Lower lobe of right lung (tissue), 2 donors: ENCODE measurements around the gene LMO4. TPM values are rescaled to one million over a fixed set of nuclear protein-coding genes. Genes with fewer than 3 reads are reported as not detected.

ENCODE experiments used
- ATAC-seq, 2 donors: fragments of 200-7000 bp; cut with Tn5 transposase; one replicate each; pipeline ENCODE4 v1.9.1; 2020 to 2022; ENCODE audit warnings: mild to moderate bottlenecking in 2 of 2, moderate library complexity in 2 of 2
- DNase-seq: peaks from one replicate; pipeline ENCODE4 v3.0.0-alpha.2; 2020
- H3K27ac ChIP-seq: fragments of 200-600 bp; one replicate; pipeline ENCODE4 v1.8.0; 2022
- H3K27me3 ChIP-seq: fragments of 200-600 bp; one replicate; pipeline ENCODE4 v1.8.0; 2022; ENCODE audit warnings: low read depth
- H3K36me3 ChIP-seq: fragments of 200-600 bp; one replicate; pipeline ENCODE4 v1.8.0; 2022; ENCODE audit warnings: mild to moderate bottlenecking
- H3K4me1 ChIP-seq: fragments of 200-600 bp; one replicate; pipeline ENCODE4 v1.8.0; 2022
- H3K4me3 ChIP-seq: fragments of 200-600 bp; one replicate; pipeline ENCODE4 v1.8.0; 2022; ENCODE audit warnings: mild to moderate bottlenecking
- H3K9me3 ChIP-seq: fragments of 200-600 bp; one replicate; pipeline ENCODE4 v1.8.0; 2022
- intact Hi-C: fragments of 100-400 bp; cut with DNase I; formaldehyde crosslinking; loops from one replicate; pipeline ENCODE4 v1.11.0; 2022
- total RNA-seq: library from RNA; stranded (reverse); fragmentation: NEBNext Ultra II Directional; extraction: Animal tissue kit (Norgen Biotek cat#: 25700); gene quantifications from one replicate; pipeline ENCODE4 v1.2.1, GENCODE V29; 2021
- TF ChIP-seq, protein P1 (sequence below): fragments of 200-600 bp; IDR thresholded peaks from one replicate; pipeline ENCODE4 v1.8.0; 2022; ENCODE audit warnings: antibody characterized with exemption, mild to moderate bottlenecking
- donor health status: DM: no; HTN: yes; CAD: no; lungs with severe emphysema.

Gene LMO4
- total RNA-seq, 1 donor from 2014 or later: 53.0 TPM

DNA sequence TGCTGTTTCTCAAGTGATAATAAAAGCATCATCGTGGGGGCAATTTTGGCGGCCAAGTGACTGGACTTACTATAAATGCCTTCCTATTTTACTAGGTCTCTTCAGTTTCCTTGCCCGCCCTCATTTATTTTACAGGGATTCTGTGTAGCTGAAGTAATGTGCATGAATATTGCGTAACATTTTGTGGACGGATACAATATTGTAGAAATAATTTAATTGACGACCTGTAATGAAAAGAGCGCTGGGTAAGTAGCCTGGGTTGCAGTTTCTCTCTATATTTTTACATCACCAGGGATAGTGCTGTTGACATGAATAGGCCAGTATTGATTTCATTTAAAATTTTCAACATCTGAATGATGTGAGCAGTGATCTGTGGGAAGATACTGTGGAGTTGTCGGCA is 28.1 kb upstream of the LMO4 start:
- no peak overlapping the region for H3K27ac ChIP-seq
- no peaks in the 10 kb centered on the region for H3K4me1 ChIP-seq
- TF ChIP-seq, protein P1, sequence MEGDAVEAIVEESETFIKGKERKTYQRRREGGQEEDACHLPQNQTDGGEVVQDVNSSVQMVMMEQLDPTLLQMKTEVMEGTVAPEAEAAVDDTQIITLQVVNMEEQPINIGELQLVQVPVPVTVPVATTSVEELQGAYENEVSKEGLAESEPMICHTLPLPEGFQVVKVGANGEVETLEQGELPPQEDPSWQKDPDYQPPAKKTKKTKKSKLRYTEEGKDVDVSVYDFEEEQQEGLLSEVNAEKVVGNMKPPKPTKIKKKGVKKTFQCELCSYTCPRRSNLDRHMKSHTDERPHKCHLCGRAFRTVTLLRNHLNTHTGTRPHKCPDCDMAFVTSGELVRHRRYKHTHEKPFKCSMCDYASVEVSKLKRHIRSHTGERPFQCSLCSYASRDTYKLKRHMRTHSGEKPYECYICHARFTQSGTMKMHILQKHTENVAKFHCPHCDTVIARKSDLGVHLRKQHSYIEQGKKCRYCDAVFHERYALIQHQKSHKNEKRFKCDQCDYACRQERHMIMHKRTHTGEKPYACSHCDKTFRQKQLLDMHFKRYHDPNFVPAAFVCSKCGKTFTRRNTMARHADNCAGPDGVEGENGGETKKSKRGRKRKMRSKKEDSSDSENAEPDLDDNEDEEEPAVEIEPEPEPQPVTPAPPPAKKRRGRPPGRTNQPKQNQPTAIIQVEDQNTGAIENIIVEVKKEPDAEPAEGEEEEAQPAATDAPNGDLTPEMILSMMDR: no peak
- no peaks in the 10 kb centered on the region for H3K36me3 ChIP-seq
- no peaks in the 10 kb centered on the region for H3K27me3 ChIP-seq
- ATAC-seq: no peak
- no peak overlapping the region for H3K4me3 ChIP-seq
- DNase-seq: no peak
- no peaks in the 10 kb centered on the region for H3K9me3 ChIP-seq
- intact Hi-C loops: no loop called here

DNA sequence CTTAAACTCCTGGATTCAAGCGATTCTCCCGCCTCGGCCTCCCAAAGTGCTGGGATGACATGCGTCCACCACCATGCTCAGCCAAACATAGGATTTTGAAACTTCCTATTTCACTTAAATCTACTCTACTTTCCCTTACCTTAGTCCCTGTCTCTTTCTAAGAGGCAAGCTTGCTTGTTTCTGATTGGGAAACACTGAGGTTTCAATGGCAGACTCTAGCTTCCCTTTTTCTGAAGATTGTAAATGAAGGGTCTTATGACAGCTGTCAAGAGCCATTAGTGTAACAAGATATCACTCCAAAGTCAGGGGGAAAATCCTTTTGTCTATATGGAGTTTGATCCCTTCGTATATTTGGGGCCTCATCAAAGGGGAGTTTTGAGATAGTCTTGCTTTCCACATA is 23.5 kb upstream of the LMO4 start:
- intact Hi-C loops: no loop called here
- TF ChIP-seq, protein P1: no peak
- ATAC-seq (no peak), DNase-seq (no peak)
- no peak overlapping the region for H3K27ac ChIP-seq
- no peaks in the 10 kb centered on the region for H3K9me3 ChIP-seq
- no peaks in the 10 kb centered on the region for H3K4me1 ChIP-seq
- no peaks in the 10 kb centered on the region for H3K27me3 ChIP-seq
- no peak overlapping the region for H3K4me3 ChIP-seq
- no peaks in the 10 kb centered on the region for H3K36me3 ChIP-seq

DNA sequence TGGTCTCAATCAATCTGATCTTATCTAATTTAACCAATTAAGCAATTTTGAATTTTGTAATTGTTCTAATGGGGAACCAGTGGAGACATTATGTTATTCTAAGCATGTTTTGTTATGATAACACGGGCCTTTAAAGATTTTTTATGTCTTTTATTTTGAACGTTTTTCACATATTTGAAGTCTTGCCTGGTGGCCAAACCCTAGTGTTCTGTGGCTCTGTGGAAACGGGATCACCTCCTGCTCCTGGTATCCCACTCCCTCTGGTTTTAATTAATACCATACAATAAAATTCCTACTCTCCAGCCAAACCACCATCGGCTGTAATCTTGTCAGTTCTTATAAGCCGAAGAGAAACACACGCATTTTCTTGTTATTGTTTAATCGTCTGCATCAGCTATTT is 22.9 kb upstream of the LMO4 start:
- no peak overlapping the region for H3K4me3 ChIP-seq
- DNase-seq (no peak), ATAC-seq (no peak)
- no peaks in the 10 kb centered on the region for H3K27me3 ChIP-seq
- TF ChIP-seq, protein P1: no peak
- H3K9me3 ChIP-seq: no peaks in the 10 kb centered on the region
- no peaks in the 10 kb centered on the region for H3K36me3 ChIP-seq
- intact Hi-C loops: no loop called here
- H3K4me1 ChIP-seq: no peaks in the 10 kb centered on the region
- H3K27ac ChIP-seq: no peak overlapping the region

DNA sequence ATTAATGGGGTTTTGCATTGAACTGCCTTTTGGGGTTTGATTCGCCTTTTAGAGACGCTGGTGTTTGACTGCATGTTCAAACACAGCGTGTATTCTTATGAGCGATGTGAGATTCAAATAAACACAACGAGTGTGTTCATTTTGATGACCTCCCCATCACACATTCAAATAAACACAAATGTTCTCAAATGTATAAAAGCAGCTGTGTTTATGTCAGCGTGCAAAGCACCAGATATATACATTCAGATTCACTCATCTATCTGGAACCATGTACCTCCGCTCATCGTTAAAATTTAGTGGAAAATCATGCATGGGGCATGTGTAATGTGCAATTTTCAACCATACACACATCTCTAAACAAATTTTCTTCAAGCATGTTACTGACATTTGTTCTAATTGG is 21.4 kb upstream of the LMO4 start:
- TF ChIP-seq, protein P1: no peak
- no peaks in the 10 kb centered on the region for H3K9me3 ChIP-seq
- no peaks in the 10 kb centered on the region for H3K27me3 ChIP-seq
- H3K36me3 ChIP-seq: no peaks in the 10 kb centered on the region
- no peak overlapping the region for H3K4me3 ChIP-seq
- no peak for ATAC-seq
- H3K4me1 ChIP-seq: no peaks in the 10 kb centered on the region
- no peak for DNase-seq
- intact Hi-C loops: no loop called here
- no peak overlapping the region for H3K27ac ChIP-seq

DNA sequence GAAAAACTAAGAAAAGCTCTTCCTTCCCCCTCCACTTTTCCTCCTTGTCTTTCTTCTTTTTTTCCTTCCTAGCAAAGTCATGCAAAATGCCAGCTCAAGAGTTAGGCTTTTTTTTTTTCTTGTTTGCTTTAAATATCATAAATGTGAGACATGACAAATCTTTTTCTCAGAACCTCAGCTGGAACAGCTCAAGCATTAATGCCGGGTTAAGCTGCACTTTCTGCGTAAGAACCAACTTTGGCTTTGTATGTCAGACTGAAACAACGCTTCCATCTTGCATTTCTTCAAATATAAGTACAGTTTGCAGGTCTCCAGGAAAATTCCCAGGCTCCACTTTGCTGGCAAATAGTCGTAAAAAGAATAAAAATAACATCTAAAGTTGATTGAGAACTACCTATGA is 20.7 kb upstream of the LMO4 start:
- no peak for DNase-seq
- TF ChIP-seq, protein P1: no peak
- intact Hi-C loops: no loop called here
- Histone ChIP-seq H3K4me3 (no peak overlapping the region), H3K4me1 (no peaks in the 10 kb centered on the region), H3K27ac (no peak overlapping the region), H3K9me3 (no peaks in the 10 kb centered on the region), H3K27me3 (no peaks in the 10 kb centered on the region), H3K36me3 (no peaks in the 10 kb centered on the region)
- ATAC-seq: no peak

DNA sequence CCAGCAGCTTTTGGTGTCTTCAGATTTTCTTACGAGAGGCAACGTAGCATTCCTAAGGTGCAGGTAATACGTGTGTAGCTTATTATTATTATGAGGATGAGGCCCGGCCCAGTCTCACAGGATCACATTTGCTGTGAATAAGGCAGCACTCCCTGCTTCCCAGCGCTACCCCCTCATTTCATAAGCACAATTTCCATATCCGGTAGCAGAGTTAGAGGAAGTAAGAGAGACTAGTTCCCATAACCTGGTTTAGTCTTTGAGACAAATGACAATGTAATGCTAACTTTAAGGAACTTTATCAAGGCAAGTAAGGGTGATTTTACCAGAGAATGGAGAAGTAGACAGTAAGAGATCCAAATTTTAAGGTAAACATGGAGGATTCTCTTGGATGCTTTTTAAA is 14.6 kb upstream of the LMO4 start:
- intact Hi-C loops: no loop called here
- TF ChIP-seq, protein P1: no peak
- DNase-seq: no peak
- Histone ChIP-seq H3K36me3 (no peaks in the 10 kb centered on the region), H3K4me3 (no peak overlapping the region), H3K9me3 (no peaks in the 10 kb centered on the region), H3K27me3 (no peaks in the 10 kb centered on the region), H3K27ac (no peak overlapping the region), H3K4me1 (no peaks in the 10 kb centered on the region)
- ATAC-seq: no peak
